ENCODE measurements around the gene UGT1A9. TPM values are rescaled to one million over a fixed set of nuclear protein-coding genes. Genes with fewer than 3 reads are reported as not detected.

UGT1A9 gene
- total RNA-seq, 4 donors from 2014 or later, result not detected

DNA sequence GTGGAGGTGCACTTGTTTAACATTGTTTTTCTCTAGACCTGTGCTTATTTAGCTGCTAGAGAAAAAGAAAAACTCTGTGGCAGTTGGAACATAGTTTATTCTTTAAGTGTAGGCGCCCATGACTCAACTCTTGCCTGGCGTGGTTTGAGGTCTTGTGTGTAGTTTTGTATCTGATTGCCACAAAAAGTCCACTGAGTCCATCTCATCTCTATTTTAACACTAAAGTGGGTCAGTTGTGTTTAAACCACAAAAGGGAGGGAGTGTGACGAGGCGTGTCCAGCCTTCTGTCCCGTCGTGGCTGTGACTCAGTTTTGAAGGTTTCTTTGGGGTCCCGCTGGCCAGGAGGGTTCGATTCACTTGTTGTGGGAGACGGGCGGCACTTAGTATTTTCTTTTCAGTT lies 15.3 kb upstream of the UGT1A9 start:
- no peaks in the 10 kb centered on the region for H3K27me3 ChIP-seq
- intact Hi-C loops (cut with DNase I; ENCODE audit: low total_unique reads), result no loop called here
- no peak for DNase-seq
- H3K4me1 ChIP-seq, result no peaks in the 10 kb centered on the region
- no peak overlapping the region for H3K27ac ChIP-seq
- no peaks in the 10 kb centered on the region for H3K9me3 ChIP-seq
- TF ChIP-seq, protein P1, sequence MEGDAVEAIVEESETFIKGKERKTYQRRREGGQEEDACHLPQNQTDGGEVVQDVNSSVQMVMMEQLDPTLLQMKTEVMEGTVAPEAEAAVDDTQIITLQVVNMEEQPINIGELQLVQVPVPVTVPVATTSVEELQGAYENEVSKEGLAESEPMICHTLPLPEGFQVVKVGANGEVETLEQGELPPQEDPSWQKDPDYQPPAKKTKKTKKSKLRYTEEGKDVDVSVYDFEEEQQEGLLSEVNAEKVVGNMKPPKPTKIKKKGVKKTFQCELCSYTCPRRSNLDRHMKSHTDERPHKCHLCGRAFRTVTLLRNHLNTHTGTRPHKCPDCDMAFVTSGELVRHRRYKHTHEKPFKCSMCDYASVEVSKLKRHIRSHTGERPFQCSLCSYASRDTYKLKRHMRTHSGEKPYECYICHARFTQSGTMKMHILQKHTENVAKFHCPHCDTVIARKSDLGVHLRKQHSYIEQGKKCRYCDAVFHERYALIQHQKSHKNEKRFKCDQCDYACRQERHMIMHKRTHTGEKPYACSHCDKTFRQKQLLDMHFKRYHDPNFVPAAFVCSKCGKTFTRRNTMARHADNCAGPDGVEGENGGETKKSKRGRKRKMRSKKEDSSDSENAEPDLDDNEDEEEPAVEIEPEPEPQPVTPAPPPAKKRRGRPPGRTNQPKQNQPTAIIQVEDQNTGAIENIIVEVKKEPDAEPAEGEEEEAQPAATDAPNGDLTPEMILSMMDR (IDR thresholded peaks at IDR 0.05), result no peak
- TF ChIP-seq POLR2A (IDR thresholded peaks at IDR 0.05), result no peak
- H3K4me3 ChIP-seq, result no peak overlapping the region
- H3K36me3 ChIP-seq, result no peaks in the 10 kb centered on the region

DNA sequence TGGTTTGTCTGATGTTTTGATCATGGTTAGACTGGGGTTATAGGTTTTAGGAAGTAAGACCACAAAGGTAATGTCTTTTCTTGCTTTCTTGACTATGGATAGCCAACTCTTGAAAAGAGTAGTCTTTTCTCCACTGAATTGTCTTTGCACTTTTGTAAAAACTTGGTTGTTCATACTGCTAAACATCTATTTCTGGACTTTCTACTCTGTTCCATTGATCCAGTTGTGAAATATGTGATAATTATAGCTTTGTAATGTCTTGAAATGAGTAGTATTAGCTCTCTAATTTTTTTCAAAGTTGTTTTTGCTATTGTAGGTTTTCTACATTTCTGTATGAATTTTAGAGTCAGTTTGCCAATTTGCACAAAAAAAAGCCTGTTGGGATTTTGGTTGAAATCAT lies 13.1 kb upstream of the UGT1A9 start:
- Histone ChIP-seq H3K4me3 (no peak overlapping the region), H3K4me1 (no peaks in the 10 kb centered on the region), H3K27ac (no peak overlapping the region), H3K36me3 (no peaks in the 10 kb centered on the region), H3K27me3 (no peaks in the 10 kb centered on the region), H3K9me3 (no peaks in the 10 kb centered on the region)
- no peak for TF ChIP-seq POLR2A (IDR thresholded peaks at IDR 0.05)
- TF ChIP-seq, protein P1 (IDR thresholded peaks at IDR 0.05), result no peak
- no peak for DNase-seq
- intact Hi-C loops (cut with DNase I; ENCODE audit: low total_unique reads), result no loop called here

DNA sequence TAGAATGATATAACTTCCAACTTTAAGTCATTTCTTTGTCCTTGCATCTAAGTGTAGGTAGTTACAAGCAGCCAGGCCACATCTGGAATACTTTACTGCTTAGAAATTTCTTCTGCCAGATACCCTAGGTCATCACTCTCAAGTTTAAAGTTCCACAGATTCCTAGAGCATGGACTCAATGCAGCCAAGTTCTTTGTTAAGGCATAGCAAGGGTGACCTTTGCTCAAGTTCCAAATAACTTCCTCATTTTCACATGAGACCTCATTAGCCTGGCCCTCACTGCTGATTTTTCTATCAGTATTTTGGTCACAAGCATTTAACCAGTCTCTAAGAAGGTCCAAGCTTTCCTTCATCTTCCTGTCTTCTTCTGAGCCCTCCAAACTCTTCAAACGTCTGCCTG lies 7.8 kb upstream of the UGT1A9 start:
- Histone ChIP-seq H3K9me3 (no peaks in the 10 kb centered on the region), H3K4me3 (no peak overlapping the region), H3K36me3 (no peaks in the 10 kb centered on the region), H3K4me1 (no peaks in the 10 kb centered on the region), H3K27ac (no peak overlapping the region), H3K27me3 (no peaks in the 10 kb centered on the region)
- no peak for DNase-seq
- intact Hi-C loops (cut with DNase I; ENCODE audit: low total_unique reads), result no loop called here
- TF ChIP-seq, protein P1 (IDR thresholded peaks at IDR 0.05), result no peak
- no peak for TF ChIP-seq POLR2A (IDR thresholded peaks at IDR 0.05)

DNA sequence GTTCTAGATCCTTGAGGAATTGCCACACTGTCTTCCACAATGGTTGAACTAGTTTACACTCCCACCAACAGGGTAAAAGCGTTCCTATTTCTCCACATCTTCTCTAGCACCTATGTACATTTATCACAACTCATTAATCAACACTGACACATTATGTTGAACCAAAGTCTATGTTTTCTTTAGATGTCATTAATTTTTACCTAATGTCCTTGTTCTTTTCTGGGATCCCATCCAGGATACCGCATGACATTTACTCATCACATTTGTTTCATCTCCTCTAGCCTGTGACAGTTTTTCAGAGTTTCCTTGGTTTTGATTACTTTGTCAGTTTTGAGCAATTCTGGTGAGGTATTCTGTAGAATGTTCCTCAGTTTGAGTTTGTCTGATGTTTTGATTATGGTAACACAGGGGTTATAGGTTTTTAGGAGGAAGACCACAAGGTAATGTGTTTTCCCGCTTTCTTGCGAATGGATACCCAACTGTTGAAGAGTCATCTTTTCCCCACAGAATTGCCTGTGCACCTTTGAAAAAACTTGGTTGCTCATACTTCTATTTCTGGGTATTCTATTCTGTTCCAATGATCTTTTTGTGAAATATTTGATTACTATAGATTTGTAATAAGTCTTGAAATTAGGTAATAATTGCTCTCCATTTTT lies 3.0 kb upstream of the UGT1A9 start:
- Histone ChIP-seq H3K27ac (no peak overlapping the region), H3K4me1 (no peaks in the 10 kb centered on the region), H3K4me3 (no peak overlapping the region), H3K36me3 (no peaks in the 10 kb centered on the region), H3K27me3 (no peaks in the 10 kb centered on the region), H3K9me3 (no peaks in the 10 kb centered on the region)
- DNase-seq, result no peak
- intact Hi-C loops (cut with DNase I; ENCODE audit: low total_unique reads), result no loop called here
- no peak for TF ChIP-seq POLR2A (IDR thresholded peaks at IDR 0.05)
- TF ChIP-seq, protein P1 (IDR thresholded peaks at IDR 0.05), result no peak

DNA sequence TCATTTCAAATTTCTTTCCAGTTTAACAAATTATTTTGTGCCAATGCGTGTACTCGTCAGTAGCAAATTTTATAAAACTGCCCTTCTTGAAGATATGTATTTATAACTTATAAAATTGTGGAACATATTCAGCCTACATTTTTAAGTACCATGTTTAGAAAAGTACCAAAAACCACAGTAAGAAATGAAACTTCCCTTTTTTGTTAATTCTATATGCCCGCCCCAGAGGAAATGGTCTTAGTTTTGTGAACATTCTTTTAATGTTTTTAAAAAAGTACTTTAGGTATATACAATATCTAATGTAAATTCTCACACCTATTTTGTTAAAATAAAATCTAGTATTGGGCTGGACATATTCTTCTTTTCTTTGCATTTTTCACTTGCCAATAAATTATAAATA lies 1.2 kb downstream of the UGT1A9 start:
- intact Hi-C loops (cut with DNase I; ENCODE audit: low total_unique reads), result no loop called here
- no peaks in the 10 kb centered on the region for H3K36me3 ChIP-seq
- H3K4me3 ChIP-seq, result no peak overlapping the region
- TF ChIP-seq, protein P1 (IDR thresholded peaks at IDR 0.05), result no peak
- no peak for TF ChIP-seq POLR2A (IDR thresholded peaks at IDR 0.05)
- no peaks in the 10 kb centered on the region for H3K9me3 ChIP-seq
- H3K27me3 ChIP-seq, result no peaks in the 10 kb centered on the region
- no peak overlapping the region for H3K27ac ChIP-seq
- DNase-seq, result no peak
- H3K4me1 ChIP-seq, result no peaks in the 10 kb centered on the region
